Psoas muscle (tissue), 8 donors: ENCODE data around the gene SEC61A1. TPM values are rescaled to one million over a fixed set of nuclear protein-coding genes. Genes with fewer than 3 reads are reported as not detected.

Experiments
- ATAC-seq, 4 donors: fragments of 200-7000 bp; cut with Tn5 transposase; one replicate each; pipeline ENCODE4 v1.9.1; 2020; ENCODE audit warnings: moderate library complexity in 3 of 4, mild to moderate bottlenecking in 2 of 4
- DNase-seq, 2 donors: peaks; one replicate each; pipeline ENCODE4 v3.0.0-alpha.2; 2020
- H3K27ac ChIP-seq: fragments of 200-600 bp; one replicate; pipeline ENCODE4 v1.8.0; 2022
- H3K27me3 ChIP-seq, 3 donors: fragments of 200-600 bp in 1 of 3; one replicate each; pipeline versions ENCODE4 v1.6.1 to v1.8.0; 2013 to 2022; ENCODE audit warnings: low read length in 2 of 3, mild to moderate bottlenecking in 2 of 3, moderate library complexity in 1 of 3; ENCODE audit not compliant: insufficient read depth in 3 of 3
- H3K36me3 ChIP-seq, 2 donors: fragments of 200-600 bp in 1 of 2; one replicate each; pipeline versions ENCODE4 v1.6.1 to v1.8.0; 2013 to 2022; ENCODE audit warnings: low read depth in 1 of 2, mild to moderate bottlenecking in 1 of 2, moderate library complexity in 1 of 2; ENCODE audit not compliant: insufficient read depth in 1 of 2
- H3K4me1 ChIP-seq: fragments of 200-600 bp; one replicate; pipeline ENCODE4 v1.8.0; 2022
- H3K4me3 ChIP-seq: fragments of 200-600 bp; one replicate; pipeline ENCODE4 v1.8.0; 2022; ENCODE audit warnings: mild to moderate bottlenecking
- H3K9me3 ChIP-seq: fragments of 200-600 bp; one replicate; pipeline ENCODE4 v1.8.0; 2022
- CTCF ChIP-seq: fragments of 200-600 bp; IDR thresholded peaks from one replicate; pipeline ENCODE4 v1.8.0; 2022; ENCODE audit warnings: antibody characterized with exemption
- WGBS, 3 donors: extraction: QIAGEN DNeasy Blood & Tissue Kit; methylation state at CpG; one replicate each; pipeline versions ENCODE4 v1.1.6 to v1.1.7; 2013; 5-methylcytosine and 5-hydroxymethylcytosine counted together
- intact Hi-C, 2 donors: fragments of 100-400 bp; cut with DNase I; formaldehyde crosslinking; loops; one replicate each; pipeline versions ENCODE4 v1.11.0 to v1.14.2; 2022
- polyA plus RNA-seq, 3 donors: library from polyadenylated mRNA; stranded (reverse); fragments of 200-250 nt; gene quantifications; one replicate each; pipeline ENCODE4 v1.2.3, GENCODE V29; 2013
- total RNA-seq, 4 donors: library from RNA; stranded (reverse); fragmentation: NEBNext Ultra II Directional in 2 of 4; extraction: Animal tissue kit (Norgen Biotek cat#: 25700) in 2 of 4; gene quantifications; one replicate each; pipeline versions ENCODE4 v1.2.1 to v1.2.4, GENCODE V29; 2021 to 2023
- donor health status: healthy with polysubstance abuse.
- donor health status: DM: no; HTN: no; CAD: no; lungs with moderate emphysema.
- donor health status: Bipolar disorder and iron deficiency.
- donor health status: healthy.
- donor health status: DM: yes; HTN: yes; CAD: no.
- donor health status: DM: no; HTN: no; CAD: no.
- donor health status: DM: no; HTN: no; CAD: no.
- donor health status: DM: yes; HTN: yes; CAD: no.

SEC61A1 gene
- total and polyA plus RNA-seq, 7 donors, result 40.1 to 136 (median 89.3) TPM

- intact Hi-C loops, result loop anchor here in 1 of 2 donors (10.0 kb wide), 1 partner anchor 534 kb away; no protein-coding TSS in a partner anchor
- Histone ChIP-seq H3K9me3 (no peaks in the 10 kb centered on the region), H3K27me3 (no peaks in the 10 kb centered on the region), H3K4me3 (no peak overlapping the region), H3K27ac (no peak overlapping the region), H3K36me3 (peaks cover 10 to 84% of the 10 kb centered on the region in 2 donors), H3K4me1 (peaks cover 5% of the 10 kb centered on the region)
- 80 to 92% (median 85%) methylated on average over 13 of the region's 13 CpGs for WGBS, 3 donors
- DNase-seq (no peak), ATAC-seq (no peak)
- no peak for TF ChIP-seq CTCF
Measured at GRCh38 chr3:128070898-128071591, 18.8 kb downstream of the SEC61A1 start.

GRCh38 chr3:128071771-128072453, 19.7 kb downstream of the SEC61A1 start:
- peaks cover 9% of the 10 kb centered on the region for H3K4me1 ChIP-seq
- H3K27me3 ChIP-seq, result no peaks in the 10 kb centered on the region
- ATAC-seq, result no peak
- 68 to 78% (median 77%) methylated on average over 11 of the region's 11 CpGs for WGBS, 3 donors
- H3K9me3 ChIP-seq, result no peaks in the 10 kb centered on the region
- no peak for TF ChIP-seq CTCF
- H3K4me3 ChIP-seq, result no peak overlapping the region
- intact Hi-C loops, result loop anchor here in 1 of 2 donors (10.0 kb wide), 1 partner anchor 533 kb away; no protein-coding TSS in a partner anchor
- H3K27ac ChIP-seq, result no peak overlapping the region
- DNase-seq, result no peak
- H3K36me3 ChIP-seq, result peaks cover 9 to 75% of the 10 kb centered on the region in 2 donors

- 65 to 84% (median 73%) methylated on average over 13 of the region's 13 CpGs for WGBS, 3 donors
- Histone ChIP-seq H3K4me1 (peaks cover 9% of the 10 kb centered on the region), H3K27ac (no peak overlapping the region), H3K36me3 (peaks cover 3 to 68% of the 10 kb centered on the region in 2 donors), H3K4me3 (no peak overlapping the region), H3K27me3 (no peaks in the 10 kb centered on the region), H3K9me3 (no peaks in the 10 kb centered on the region)
- intact Hi-C loops, result loop anchor here in 1 of 2 donors (10.0 kb wide), 1 partner anchor 532 kb away; no protein-coding TSS in a partner anchor
- ATAC-seq, result no peak
- DNase-seq, result no peak
- TF ChIP-seq CTCF, result no peak
Measured at GRCh38 chr3:128072454-128073184, 20.4 kb downstream of the SEC61A1 start.

GRCh38 chr3:128073185-128073725, 21.0 kb downstream of the SEC61A1 start:
- ATAC-seq (no peak), DNase-seq (no peak)
- WGBS, 3 donors, result 68 to 86% (median 84%) methylated on average over 6 of the region's 6 CpGs
- peaks cover 9% of the 10 kb centered on the region for H3K4me1 ChIP-seq
- peaks cover 0 to 66% of the 10 kb centered on the region in 2 donors for H3K36me3 ChIP-seq
- peak overlapping the region; percentile 32 for H3K27ac ChIP-seq
- no peaks in the 10 kb centered on the region for H3K27me3 ChIP-seq
- H3K9me3 ChIP-seq, result no peaks in the 10 kb centered on the region
- no peak overlapping the region for H3K4me3 ChIP-seq
- TF ChIP-seq CTCF, result no peak
- intact Hi-C loops, result loop anchor here in 1 of 2 donors (10.0 kb wide), 1 partner anchor 532 kb away; no protein-coding TSS in a partner anchor
